GM18870 (cell line): ENCODE results near the gene ARL4A.
"Not testable (repeated sequence)": the region's sequence is repeated elsewhere in the genome, so short reads cannot be mapped to it uniquely, and the experiment has no call there.

Source experiments
- ATAC-seq: cut with Tn5 transposase; IDR thresholded peaks from one replicate; pipeline ENCODE4 v1.9.1; 2021; ENCODE audit warnings: moderate library complexity; ENCODE audit not compliant: unreplicated experiment

The ARL4A gene

DNA sequence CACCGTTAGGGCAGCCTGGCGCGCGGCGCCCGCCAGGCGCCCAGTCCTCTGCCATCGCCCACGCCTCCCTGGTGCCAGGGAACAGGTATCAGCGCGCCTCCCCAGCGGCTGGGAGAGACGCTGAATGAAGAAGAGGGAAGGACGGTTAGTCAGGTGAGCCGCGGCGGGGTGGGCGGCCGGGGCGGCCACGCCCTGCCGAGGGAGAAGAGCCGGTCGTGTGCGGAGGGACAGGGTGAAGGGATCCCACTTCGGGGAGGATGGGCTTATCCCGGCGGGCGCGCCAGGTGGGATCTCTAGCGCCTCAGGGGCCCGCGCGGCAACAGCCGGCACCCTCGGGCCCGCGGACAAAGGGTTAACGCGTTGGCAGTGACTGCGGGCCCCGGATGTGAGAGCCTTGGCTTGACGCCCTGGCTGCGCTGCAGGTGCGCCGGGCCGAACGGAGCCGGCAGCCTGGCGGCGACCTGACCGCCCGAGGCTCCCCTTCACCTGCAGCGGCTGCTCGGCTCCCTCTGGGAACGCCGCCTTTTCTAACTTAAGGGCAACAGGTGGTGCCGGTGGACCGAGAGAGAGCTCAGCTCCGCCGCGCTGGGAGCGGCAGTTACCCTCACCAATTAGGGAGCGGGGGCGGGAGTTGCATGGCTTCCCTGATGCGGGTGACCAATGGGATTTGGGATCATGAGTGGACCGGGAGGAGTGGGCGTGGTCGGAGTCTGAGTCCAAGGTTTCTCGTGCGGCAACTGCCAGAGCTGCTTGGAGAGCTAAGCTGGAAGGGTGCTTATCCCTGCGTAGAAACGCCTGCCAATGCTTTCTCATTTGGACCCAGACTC, at the start of gene ARL4A:
Gene ARL4A (plus strand): TSS at position 743 of the 827 bp plus-strand sequence. CDS start 622 bp downstream, outside the sequence.
- peak; percentile 83 for ATAC-seq

- ATAC-seq, result peak; percentile 41
These were observed 49.4 kb upstream of the ARL4A start for GRCh38 chr7:12637819-12638592.

DNA sequence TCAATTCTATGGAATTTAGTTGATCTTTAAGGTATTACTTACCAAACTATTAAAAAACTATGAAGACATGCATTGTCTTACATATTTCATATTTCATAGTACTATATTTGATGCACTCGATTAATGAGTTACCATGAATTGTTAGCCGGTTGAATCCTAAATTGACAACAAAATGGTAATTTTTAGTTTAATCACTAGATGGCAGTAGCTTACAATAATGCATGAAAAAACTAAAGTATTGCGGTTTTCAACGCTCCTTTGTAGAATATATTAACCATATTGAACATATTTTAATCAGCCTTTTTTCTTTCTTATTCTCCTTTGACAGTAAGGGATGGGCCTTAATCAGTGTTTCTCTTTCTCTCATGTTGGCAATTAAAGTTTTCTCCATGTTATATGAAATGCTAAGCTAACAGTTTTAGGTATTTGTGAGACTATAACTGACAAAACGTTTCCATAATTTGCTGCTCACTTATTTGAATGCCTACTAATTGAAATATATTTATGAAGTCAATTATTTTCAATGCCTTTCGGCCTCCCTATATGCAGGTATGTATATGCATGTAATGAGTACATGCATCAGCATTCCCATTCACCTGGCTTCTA, 48.5 kb upstream of the ARL4A start:
- peak; percentile 35 for ATAC-seq

GRCh38 chr7:12640299-12641096, 46.9 kb upstream of the ARL4A start:
- ATAC-seq, result no peak

- ATAC-seq, result no peak
These were observed 46.2 kb upstream of the ARL4A start for GRCh38 chr7:12641196-12641595.

- ATAC-seq, result no peak
These were observed 44.9 kb upstream of the ARL4A start for GRCh38 chr7:12642508-12642907.

GRCh38 chr7:12643001-12643643, 44.3 kb upstream of the ARL4A start:
- ATAC-seq, result no peak

DNA sequence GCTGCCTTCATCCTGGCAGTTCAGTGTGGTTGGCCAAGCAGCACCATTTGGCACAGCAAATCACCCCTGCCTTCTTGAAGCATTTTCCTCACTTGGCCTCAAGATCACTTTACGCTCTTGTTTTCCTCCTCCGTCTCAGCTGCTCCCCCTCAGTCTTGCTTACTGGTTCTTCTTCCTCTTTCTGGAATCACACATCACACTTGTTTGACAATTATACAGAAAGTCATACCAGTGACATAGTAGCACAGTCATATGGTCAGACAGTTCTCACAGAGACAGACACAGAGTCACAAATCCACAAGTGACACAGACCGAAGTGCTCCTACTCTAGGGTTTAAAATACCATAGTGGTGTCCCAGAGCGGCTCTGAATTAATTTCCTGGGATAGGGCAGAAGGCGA, 43.8 kb upstream of the ARL4A start:
- peak; percentile 55 for ATAC-seq

- peak; percentile 50 for ATAC-seq
These were observed 42.2 kb upstream of the ARL4A start for GRCh38 chr7:12645212-12645611.

GRCh38 chr7:12646139-12646538, 41.3 kb upstream of the ARL4A start:
- no peak for ATAC-seq

DNA sequence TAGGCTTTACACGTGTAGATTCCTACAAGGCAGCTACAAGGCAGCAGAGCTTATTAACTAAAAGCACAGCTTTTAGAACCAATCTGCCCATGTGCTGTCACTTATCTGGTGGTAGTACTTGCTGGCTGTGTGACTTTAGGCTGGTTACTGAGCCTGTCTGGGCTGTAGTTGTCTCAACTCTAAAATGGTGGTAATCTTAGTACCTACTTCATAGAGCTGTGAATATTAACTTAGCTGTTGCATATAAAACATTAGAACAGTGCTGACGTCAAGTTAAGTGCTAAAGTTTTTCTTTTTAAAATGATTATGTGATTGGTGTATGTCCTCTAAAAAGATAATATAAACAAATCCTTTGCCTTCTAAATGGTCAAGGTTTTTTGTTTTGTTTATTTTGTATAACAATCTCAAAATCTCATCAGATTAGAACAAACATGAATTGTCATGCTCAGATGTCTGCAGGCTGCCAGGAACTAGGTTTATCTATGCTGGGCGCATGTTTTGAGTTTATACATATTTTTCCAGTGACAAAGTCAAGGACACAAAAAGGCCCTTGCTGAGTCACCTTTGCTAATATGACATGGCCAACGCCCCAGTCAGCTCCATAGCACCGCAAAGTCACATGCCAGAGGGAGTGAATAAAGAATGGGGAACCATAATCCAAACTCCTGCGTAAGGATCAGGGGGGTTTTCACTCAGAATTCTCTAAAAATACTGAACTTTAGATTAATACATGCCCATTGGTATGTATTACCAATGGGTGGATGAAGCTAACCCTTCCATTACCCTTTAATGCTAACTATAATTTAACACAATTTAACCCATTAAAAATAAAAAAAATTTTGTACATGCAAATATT, 39.8 kb upstream of the ARL4A start:
- ATAC-seq, result no peak

GRCh38 chr7:12648704-12649261, 38.6 kb upstream of the ARL4A start:
- ATAC-seq, result no peak

- ATAC-seq, result no peak
These were observed 38.1 kb upstream of the ARL4A start for GRCh38 chr7:12649348-12649747.

- ATAC-seq, result no peak
These were observed 37.4 kb upstream of the ARL4A start for GRCh38 chr7:12650080-12650479.

DNA sequence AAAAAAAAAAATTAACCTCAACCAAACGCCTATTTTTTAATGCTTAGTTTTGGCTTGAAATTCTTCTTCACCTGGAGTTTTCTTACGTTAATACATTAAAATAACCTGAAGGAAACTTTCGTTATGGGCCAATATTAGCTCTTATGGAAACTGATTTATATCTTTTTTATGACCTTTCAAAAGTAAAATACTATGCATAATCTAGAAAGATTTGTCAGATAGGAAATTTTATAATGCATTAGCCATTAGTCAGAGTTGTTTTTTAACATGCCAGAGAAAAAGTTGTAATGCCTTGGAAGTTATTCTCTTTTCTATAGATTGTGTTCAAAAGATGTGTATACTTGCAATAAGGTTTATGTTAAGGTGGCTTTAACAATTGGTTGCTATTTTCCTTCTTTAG, 34.3 kb upstream of the ARL4A start:
- no peak for ATAC-seq

- ATAC-seq, result no peak
These were observed 33.9 kb upstream of the ARL4A start for GRCh38 chr7:12653518-12653917.

DNA sequence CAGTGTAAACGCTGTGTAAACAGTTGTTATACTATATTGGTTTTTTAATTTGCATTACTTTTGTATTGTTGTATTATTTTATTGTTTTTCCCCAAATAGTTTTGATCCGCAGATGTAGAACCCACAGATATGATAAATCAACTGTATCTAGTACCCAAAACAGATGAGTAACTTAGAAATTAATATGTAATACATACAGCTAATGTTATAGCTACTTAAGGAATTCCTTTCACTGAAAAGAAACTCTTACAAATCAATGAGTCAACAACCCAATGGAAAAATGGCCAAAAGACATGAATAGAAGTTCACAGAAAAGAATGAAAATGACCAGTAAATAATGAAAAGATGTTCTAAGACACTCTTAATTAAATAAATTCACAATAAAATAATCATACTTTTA, 32.3 kb upstream of the ARL4A start:
- no peak for ATAC-seq

- not testable (repeated sequence) for ATAC-seq
These were observed 27.0 kb upstream of the ARL4A start for GRCh38 chr7:12660423-12660822.

DNA sequence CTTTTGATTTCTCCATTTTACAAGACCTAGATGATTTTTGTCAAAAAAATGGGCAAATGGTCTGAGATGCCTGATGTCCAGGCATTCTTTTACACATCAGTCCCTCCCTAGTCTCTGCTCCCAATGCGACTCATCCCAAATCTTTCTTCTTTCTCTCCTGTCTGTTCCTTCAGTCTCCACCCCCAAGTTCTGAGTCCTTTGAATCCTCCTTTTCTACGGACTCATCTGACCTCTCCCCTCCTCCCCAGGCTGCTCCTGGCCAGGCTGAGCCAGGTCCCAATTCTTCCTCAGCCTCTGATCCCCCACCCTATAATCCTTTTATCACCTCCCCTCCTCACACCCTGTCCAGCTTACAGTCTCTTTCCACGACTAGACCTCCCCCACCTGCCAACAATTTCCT, 26.4 kb upstream of the ARL4A start:
- ATAC-seq, result not testable (repeated sequence)
